ENCODE data around the gene GRIA1. TPM values are rescaled to one million over a fixed set of nuclear protein-coding genes. Genes with fewer than 3 reads are reported as not detected.

The GRIA1 gene
- total and polyA plus RNA-seq, 2 of the 4 experiments (the other 2 are of a cell fraction) = 0.48 to 1.3 TPM

DNA sequence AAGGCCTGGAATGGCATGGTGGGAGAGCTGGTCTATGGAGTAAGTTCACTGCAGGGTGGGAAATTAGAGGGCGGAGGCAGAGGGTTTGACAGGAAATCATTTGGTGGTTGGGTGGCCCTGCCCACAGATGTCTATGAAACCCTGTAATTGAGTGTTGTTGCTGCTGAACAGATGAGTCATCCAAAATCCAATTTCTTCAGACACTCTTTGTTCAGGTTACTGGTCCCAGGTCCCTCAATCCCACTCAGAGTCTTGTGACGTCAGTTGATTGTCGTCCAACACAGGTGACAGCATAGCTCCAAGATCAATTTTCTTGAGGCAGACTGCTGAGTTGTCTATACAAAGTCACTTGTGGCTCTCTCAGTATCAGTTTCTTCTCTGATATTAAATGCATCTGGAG is 208.6 kb downstream of the GRIA1 start:
- Histone ChIP-seq H3K36me3 (ENCODE audit: control insufficient read depth, insufficient read depth, low read length) (no peaks in the 10 kb centered on the region), H3K9me3 (ENCODE audit: control insufficient read depth, insufficient read depth, low read length) (no peaks in the 10 kb centered on the region), H2BK15ac (ENCODE audit: low read depth, low read length) (no peak overlapping the region), H2AFZ (replicated peaks; ENCODE audit: low read length, poor library complexity) (peak overlapping the region; percentile 23), H2AK9ac (replicated peaks; ENCODE audit: low read depth, low read length, poor library complexity) (peak overlapping the region; percentile 32), H3K23ac (ENCODE audit: low read depth, low read length) (no peak overlapping the region), H3K27ac (ENCODE audit: insufficient read depth, low read length) (no peak overlapping the region), H2BK20ac (ENCODE audit: low read depth, low read length) (no peak overlapping the region), H3K79me1 (ENCODE audit: low read depth in 1 of 2, low read length in 2 of 2) (no peaks in the 10 kb centered on the region), H3K27me3 (ENCODE audit: control insufficient read depth, insufficient read depth, low read length) (no peaks in the 10 kb centered on the region; the same call in 1 of the 2 replicates), H3K18ac (ENCODE audit: low read depth, low read length) (no peak overlapping the region), H4K5ac (ENCODE audit: low read depth, low read length) (no peak overlapping the region), H3K14ac (replicated peaks; ENCODE audit: low read depth, low read length) (no peak overlapping the region), H3K4me3 (ENCODE audit: insufficient read depth, low read depth, low read length) (no peak overlapping the region), H4K20me1 (ENCODE audit: insufficient read depth, low read length) (no peaks in the 10 kb centered on the region), H2AK5ac (ENCODE audit: low read depth, low read length) (no peak overlapping the region), H3K9ac (ENCODE audit: low read depth, low read length) (no peak overlapping the region), H3K56ac (ENCODE audit: extremely low read depth, insufficient read depth, low read length) (no peak overlapping the region), H3K9me1 (ENCODE audit: insufficient read depth, low read length) (no peaks in the 10 kb centered on the region; the same call in 1 of the 2 replicates), H2BK120ac (ENCODE audit: low read depth, low read length) (no peak overlapping the region), H2BK5ac (ENCODE audit: low read depth, low read length, poor library complexity, severe bottlenecking) (no peak overlapping the region), H3K4ac (ENCODE audit: low read depth, low read length) (no peak overlapping the region), H3K4me1 (ENCODE audit: control insufficient read depth, insufficient read depth, low read length) (no peaks in the 10 kb centered on the region), H4K91ac (ENCODE audit: insufficient read depth, low read depth, low read length) (no peak overlapping the region), H4K8ac (ENCODE audit: low read depth in 2 of 2, low read length in 2 of 2) (no peak overlapping the region), H3K4me2 (ENCODE audit: low read depth, low read length) (no peak overlapping the region)
- DNase-seq = no peak
- no peak for ATAC-seq (ENCODE audit: low read depth)
- ChIA-PET POLR2A (ENCODE audit: unreplicated experiment) (no interaction called here), CTCF (no interaction called here)
- WGBS, 2 experiments (ENCODE audit: extremely low coverage in 2 of 2, insufficient read length in 1 of 2) = 92% methylated on average over 2 of the region's 3 CpGs; no CpG with 5 or more reads in 1 of the 2 experiments
- no TSS peak for BruUV-seq (replicated peaks)
- intact Hi-C loops (cut with micrococcal nuclease) (no loop called here), in situ Hi-C loops (cut with MboI; ENCODE audit: low sequenced_read_pairs) (no loop called here), dilution Hi-C loops (cut with HindIII; ENCODE audit: low sequenced_read_pairs, unreplicated experiment) (no loop called here)
- TF ChIP-seq, protein P1, sequence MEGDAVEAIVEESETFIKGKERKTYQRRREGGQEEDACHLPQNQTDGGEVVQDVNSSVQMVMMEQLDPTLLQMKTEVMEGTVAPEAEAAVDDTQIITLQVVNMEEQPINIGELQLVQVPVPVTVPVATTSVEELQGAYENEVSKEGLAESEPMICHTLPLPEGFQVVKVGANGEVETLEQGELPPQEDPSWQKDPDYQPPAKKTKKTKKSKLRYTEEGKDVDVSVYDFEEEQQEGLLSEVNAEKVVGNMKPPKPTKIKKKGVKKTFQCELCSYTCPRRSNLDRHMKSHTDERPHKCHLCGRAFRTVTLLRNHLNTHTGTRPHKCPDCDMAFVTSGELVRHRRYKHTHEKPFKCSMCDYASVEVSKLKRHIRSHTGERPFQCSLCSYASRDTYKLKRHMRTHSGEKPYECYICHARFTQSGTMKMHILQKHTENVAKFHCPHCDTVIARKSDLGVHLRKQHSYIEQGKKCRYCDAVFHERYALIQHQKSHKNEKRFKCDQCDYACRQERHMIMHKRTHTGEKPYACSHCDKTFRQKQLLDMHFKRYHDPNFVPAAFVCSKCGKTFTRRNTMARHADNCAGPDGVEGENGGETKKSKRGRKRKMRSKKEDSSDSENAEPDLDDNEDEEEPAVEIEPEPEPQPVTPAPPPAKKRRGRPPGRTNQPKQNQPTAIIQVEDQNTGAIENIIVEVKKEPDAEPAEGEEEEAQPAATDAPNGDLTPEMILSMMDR (conservative IDR thresholded peaks at IDR 0.05; ENCODE audit: low read depth, low read length) = no peak
- TF ChIP-seq NFE2L2 (IDR thresholded peaks at IDR 0.05; ENCODE audit: low read depth, low read length) = no peak
- TF ChIP-seq MAFK (IDR thresholded peaks at IDR 0.05; ENCODE audit: low read depth, low read length) = no peak
- TF ChIP-seq CEBPB (IDR thresholded peaks at IDR 0.05; ENCODE audit: low read depth, low read length) = no peak
- TF ChIP-seq SMC3 (IDR thresholded peaks at IDR 0.05; ENCODE audit: low read depth, low read length) = no peak
- TF ChIP-seq MXI1 (IDR thresholded peaks at IDR 0.05; ENCODE audit: borderline replicate concordance, low read depth, low read length) = no peak
- no peak for TF ChIP-seq MAZ (IDR thresholded peaks at IDR 0.05; ENCODE audit: borderline replicate concordance, low read depth, low read length)
